C4-2B (cell line): ENCODE measurements around the gene DLG1.

ENCODE experiments used
- ZFX ChIP-seq: fragments of 450-650 bp; IDR thresholded peaks from 2 replicates; pipeline ENCODE4 v1.6.1; 2017
- TF ChIP-seq, protein P1 (sequence below): fragments of 450-650 bp; conservative IDR thresholded peaks from 2 replicates; pipeline ENCODE4 v1.5.1; 2017; ENCODE audit warnings: mild to moderate bottlenecking

DNA sequence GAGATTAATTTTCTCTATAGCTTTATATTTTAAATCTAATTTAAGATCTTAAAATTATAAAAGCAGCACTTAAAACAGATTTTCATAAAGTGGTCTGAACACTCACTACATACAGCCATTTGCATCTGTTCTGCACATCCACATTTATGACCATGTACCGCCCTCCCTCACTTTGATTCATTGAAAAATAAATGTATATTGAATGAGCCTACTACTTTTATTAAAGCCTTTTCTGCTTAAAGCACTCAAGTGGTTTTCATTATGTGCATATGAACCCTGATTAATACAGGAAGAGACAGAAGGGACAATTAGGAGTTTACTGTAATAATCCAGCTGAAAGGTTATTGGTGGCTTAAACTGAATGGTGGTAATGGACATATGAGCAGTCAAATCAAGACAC is 129.4 kb downstream of the DLG1 start:
- TF ChIP-seq, protein P1, sequence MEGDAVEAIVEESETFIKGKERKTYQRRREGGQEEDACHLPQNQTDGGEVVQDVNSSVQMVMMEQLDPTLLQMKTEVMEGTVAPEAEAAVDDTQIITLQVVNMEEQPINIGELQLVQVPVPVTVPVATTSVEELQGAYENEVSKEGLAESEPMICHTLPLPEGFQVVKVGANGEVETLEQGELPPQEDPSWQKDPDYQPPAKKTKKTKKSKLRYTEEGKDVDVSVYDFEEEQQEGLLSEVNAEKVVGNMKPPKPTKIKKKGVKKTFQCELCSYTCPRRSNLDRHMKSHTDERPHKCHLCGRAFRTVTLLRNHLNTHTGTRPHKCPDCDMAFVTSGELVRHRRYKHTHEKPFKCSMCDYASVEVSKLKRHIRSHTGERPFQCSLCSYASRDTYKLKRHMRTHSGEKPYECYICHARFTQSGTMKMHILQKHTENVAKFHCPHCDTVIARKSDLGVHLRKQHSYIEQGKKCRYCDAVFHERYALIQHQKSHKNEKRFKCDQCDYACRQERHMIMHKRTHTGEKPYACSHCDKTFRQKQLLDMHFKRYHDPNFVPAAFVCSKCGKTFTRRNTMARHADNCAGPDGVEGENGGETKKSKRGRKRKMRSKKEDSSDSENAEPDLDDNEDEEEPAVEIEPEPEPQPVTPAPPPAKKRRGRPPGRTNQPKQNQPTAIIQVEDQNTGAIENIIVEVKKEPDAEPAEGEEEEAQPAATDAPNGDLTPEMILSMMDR = no peak
- no peak for TF ChIP-seq ZFX
